Colon (tissue), 2 donors: ENCODE results near the gene FOXD1.
"Not testable (repeated sequence)": the region's sequence is repeated elsewhere in the genome, so short reads cannot be mapped to it uniquely, and the experiment has no call there.

Experiments
- FAIRE-seq: peaks from 2 replicates; lab custom pipeline; 2012; peaks lifted over from hg19 to GRCh38; lab: Jason Lieb, UNC
- donor health status: control.
- donor health status: control.

Gene FOXD1

GRCh38 chr5:73417303-73418034 lies 31.1 kb downstream of the FOXD1 start:
- no peak for FAIRE-seq

DNA sequence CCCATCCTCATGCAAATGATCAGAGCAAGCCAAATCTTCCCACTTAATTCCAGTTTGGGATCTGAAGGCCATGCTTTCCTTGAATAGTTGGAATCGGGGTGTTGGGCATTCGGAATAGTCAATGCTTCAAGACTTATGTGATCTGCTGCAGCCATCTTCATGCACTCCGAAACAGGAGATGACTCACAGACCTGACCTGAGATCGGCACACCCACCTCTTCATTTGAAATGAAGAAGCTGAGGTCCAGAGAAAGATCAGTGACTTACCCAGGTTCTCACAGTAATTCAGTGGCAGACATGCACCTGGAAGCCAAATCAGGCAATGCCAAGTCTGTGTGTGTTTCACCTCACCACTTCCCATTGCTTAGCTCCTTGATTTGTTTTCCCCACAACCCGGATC lies 33.0 kb downstream of the FOXD1 start:
- no peak for FAIRE-seq

DNA sequence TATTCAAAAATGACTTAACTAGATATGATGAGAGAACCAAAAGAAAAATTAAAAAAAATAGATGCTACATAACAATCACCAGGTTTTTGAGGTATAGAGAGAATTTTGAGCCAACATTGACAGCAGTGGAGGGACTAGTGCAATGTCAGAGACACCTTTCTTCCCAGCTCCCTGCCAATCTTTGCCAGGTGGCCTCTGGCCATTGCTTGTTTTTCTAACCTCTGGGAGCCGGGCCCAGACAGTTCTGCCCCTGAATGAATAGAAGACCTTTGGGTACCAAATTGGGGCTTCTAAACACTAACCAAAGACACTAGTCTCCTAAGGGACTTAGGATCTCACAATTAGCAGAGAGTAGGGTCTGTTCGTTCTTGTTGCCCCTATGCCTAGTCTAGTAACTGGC lies 33.4 kb downstream of the FOXD1 start:
- no peak for FAIRE-seq

DNA sequence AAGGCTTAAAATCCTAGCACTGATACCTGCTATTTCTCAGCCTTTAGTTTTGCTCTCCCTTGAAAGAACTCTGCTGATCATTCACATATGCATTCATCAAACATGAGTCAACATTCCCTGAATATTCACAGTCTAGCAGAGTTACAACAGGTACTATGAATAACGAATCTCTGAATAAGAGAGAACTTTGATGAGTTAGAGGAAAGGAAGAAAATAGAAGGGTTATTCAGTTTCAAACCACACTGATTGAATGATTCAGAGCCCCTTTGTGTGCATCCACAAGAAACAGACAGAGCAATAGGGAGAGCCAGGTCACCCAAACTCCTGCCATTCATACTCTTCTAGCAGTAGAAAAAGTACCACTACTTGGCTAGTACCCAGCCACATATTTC lies 36.0 kb downstream of the FOXD1 start:
- FAIRE-seq: no peak

DNA sequence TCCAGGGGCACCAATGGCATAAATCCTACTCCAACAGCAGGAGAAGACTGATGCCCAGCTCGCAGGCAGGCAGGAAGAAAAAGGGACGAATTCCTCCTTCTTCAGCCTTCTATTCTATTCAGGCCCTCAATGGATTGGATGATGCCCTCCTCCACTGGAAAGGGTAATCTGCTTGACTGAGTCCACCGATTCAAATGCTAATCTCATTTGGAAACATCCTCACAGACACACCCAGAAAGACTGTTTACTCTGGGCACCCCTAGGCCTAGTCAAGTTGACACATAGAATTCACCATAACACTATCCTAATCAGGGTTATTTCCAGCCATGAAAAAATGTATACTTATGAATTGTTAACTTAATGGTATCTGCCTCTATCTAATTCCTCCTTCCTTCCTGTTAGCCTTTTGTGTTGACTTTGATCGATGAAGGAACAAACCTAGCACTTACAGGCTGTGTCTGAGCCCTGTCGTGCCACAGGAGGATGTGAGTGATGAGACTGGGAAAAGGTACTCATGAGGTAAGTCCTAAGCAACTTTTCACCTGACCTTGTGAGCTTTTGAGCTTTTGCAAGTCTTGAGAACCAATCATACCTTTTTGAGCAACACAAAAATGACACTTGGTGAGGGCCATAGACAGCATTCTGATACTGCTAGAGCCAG lies 36.5 kb downstream of the FOXD1 start:
- no peak for FAIRE-seq

DNA sequence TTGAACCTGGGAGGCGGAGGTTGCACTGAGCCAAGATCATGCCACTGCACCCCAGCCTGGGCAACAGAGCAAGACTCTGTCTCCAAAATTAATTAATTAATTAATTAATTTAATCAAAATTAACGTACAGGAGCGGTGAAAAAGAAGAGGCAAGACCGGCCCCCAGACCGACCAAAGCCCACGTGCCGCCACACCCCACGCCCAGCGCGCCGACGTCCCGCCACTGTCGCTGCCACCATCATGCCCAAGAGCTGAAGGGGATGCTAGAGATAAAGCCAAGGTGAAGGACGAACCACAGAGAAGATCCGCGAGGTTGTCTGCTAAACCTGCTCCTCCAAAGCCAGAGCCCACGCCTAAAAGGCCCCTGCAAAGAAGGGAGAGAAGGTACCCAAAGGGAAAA lies 38.6 kb downstream of the FOXD1 start:
- FAIRE-seq: not testable (repeated sequence)

GRCh38 chr5:73405691-73406090 lies 42.9 kb downstream of the FOXD1 start:
- no peak for FAIRE-seq

- FAIRE-seq: no peak
These were observed 48.8 kb downstream of the FOXD1 start for GRCh38 chr5:73399775-73400174.
